HAP-1 (cell line): ENCODE data around the gene NOB1.
A peak's percentile ranks its signal among the peaks of the same experiment; 100 is the strongest.
"Not testable (repeated sequence)": the region's sequence is repeated elsewhere in the genome, so short reads cannot be mapped to it uniquely, and the experiment has no call there.

Experiments
- DNase-seq, 2 experiments: peaks; one replicate each; pipeline ENCODE4 v3.0.0-alpha.2; 2016 to 2020; ENCODE audit warnings: low spot score in 2 of 2
- H3K27me3 ChIP-seq: fragments of 250-450 bp; sonication (Bioruptor Pico); 2 replicates; pipeline ENCODE4 v1.5.1; 2020; ENCODE audit warnings: low read depth, mild to moderate bottlenecking, moderate library complexity
- H3K36me3 ChIP-seq: fragments of 250-450 bp; sonication (Bioruptor Pico); replicated peaks from 2 replicates; pipeline ENCODE4 v1.5.1; 2020; ENCODE audit warnings: mild to moderate bottlenecking
- H3K4me1 ChIP-seq: fragments of 250-450 bp; sonication (Bioruptor Pico); 2 replicates; pipeline ENCODE4 v1.5.1; 2020; ENCODE audit warnings: mild to moderate bottlenecking
- H3K4me3 ChIP-seq: fragments of 250-450 bp; sonication (Bioruptor Pico); 2 replicates; pipeline ENCODE4 v1.5.1; 2020; ENCODE audit warnings: mild to moderate bottlenecking, moderate library complexity
- H3K9me3 ChIP-seq: fragments of 250-450 bp; sonication (Bioruptor Pico); 2 replicates; pipeline ENCODE4 v1.5.1; 2020; ENCODE audit warnings: mild to moderate bottlenecking, moderate library complexity
- in situ Hi-C: fragments of 300-500 bp; cut with MboI; formaldehyde crosslinking; loops from 3 replicates; pipeline ENCODE4 v1.14.3; 2020; ENCODE audit warnings: low sequenced_read_pairs, inconsistent platforms, mixed read lengths

NOB1 gene

DNA sequence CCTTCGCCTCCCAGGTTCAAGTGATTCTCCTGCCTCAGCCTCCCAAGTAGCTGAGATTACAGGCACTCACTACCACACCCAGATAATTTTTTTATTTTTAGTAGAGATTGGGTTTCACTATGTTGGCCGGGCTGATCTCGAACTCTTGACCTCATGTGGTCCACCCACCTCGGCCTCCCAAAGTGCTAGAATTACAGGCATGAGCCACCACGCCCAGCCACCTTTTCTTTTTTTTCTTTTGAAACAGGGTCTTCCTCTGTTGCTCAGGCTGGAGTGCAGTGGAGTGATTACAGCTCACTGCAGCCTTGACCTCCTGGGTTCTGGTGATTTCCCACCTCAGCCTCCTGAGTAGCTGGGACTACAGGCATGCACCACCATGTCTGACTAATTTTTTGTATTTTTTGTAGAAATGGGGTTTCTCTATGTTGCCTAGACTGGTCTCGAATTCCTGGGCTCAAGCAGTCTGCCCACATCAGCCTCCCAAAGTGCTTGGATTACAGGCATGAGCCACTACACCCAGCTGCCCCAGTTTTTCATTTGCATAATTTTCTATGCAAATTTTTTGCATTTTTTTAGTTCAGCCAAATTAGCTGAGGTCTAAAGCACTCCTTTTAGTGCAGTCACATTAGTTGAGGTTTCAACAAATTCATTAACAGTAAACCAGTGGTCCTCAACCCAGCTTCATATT is 18.7 kb upstream of the NOB1 start:
- in situ Hi-C loops, result no loop called here
- H3K4me1 ChIP-seq, result no peaks in the 10 kb centered on the region; the same call in 1 of the 2 replicates
- H3K36me3 ChIP-seq, result no peaks in the 10 kb centered on the region
- H3K27me3 ChIP-seq, result no peaks in the 10 kb centered on the region
- H3K9me3 ChIP-seq, result peaks cover 2% of the 10 kb centered on the region; the same call in 1 of the 2 replicates
- DNase-seq, result no peak
- no peak overlapping the region for H3K4me3 ChIP-seq

- Histone ChIP-seq H3K9me3 (peaks cover 2% of the 10 kb centered on the region; the same call in 1 of the 2 replicates), H3K4me1 (no peaks in the 10 kb centered on the region; the same call in 1 of the 2 replicates), H3K27me3 (no peaks in the 10 kb centered on the region), H3K36me3 (no peaks in the 10 kb centered on the region), H3K4me3 (no peak overlapping the region)
- DNase-seq, result no peak
- in situ Hi-C loops, result no loop called here
Observed at GRCh38 chr16:69771651-69771967, 16.9 kb upstream of the NOB1 start.

- no peak for DNase-seq
- Histone ChIP-seq H3K36me3 (no peaks in the 10 kb centered on the region), H3K9me3 (no peaks in the 10 kb centered on the region), H3K4me1 (no peaks in the 10 kb centered on the region), H3K27me3 (no peaks in the 10 kb centered on the region), H3K4me3 (no peak overlapping the region)
- in situ Hi-C loops, result no loop called here
Observed at GRCh38 chr16:69769404-69769803, 14.7 kb upstream of the NOB1 start.

DNA sequence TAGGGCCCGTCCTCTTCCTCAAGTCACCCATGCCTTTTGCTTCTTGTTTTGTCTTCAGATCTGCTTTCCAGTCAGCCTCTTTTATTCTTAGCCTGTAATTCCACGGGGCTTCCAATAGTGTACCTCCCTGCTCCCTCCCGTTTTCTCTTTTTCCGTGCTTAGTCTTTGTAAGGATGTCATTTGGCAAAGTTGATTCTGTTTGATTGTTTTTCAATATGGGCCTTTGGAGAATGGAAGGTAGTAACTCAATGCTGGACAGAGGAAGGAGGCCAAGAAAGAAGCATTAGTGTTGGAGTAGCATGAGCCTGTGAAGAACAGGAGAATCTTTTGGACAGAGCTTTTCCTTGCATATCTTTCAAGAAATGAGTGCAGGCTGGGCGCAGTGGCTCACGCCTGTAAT is 13.9 kb upstream of the NOB1 start:
- in situ Hi-C loops, result no loop called here
- no peak for DNase-seq
- H3K9me3 ChIP-seq, result no peaks in the 10 kb centered on the region
- H3K4me1 ChIP-seq, result no peaks in the 10 kb centered on the region
- no peaks in the 10 kb centered on the region for H3K36me3 ChIP-seq
- H3K27me3 ChIP-seq, result no peaks in the 10 kb centered on the region
- H3K4me3 ChIP-seq, result no peak overlapping the region

GRCh38 chr16:69767459-69768229 is 12.9 kb upstream of the NOB1 start:
- H3K9me3 ChIP-seq, result no peaks in the 10 kb centered on the region
- DNase-seq, result no peak
- no peaks in the 10 kb centered on the region for H3K36me3 ChIP-seq
- no peaks in the 10 kb centered on the region; the same call in 1 of the 2 replicates for H3K4me1 ChIP-seq
- H3K4me3 ChIP-seq, result no peak overlapping the region
- in situ Hi-C loops, result no loop called here
- H3K27me3 ChIP-seq, result no peaks in the 10 kb centered on the region

DNA sequence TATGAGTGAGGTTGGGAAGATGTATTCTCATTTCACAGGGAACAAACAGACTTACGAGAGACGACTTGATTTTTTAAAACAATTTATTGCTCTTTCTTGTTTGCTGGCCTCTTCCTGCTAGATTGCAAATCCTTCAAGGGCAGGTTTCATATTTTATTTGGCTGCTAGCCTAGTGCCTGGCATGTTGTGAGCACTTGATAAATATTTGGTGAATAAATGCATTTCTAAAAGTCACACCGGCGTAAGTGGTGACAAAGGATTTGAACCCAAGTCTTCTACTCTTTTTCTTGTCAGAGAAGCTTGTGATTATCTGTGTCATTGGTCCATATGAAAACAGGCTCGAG is 8.8 kb upstream of the NOB1 start:
- in situ Hi-C loops, result no loop called here

GRCh38 chr16:69762814-69763598 is 8.3 kb upstream of the NOB1 start:
- Histone ChIP-seq H3K9me3 (no peaks in the 10 kb centered on the region), H3K36me3 (no peaks in the 10 kb centered on the region), H3K4me3 (peak overlapping the region; percentile 74), H3K27me3 (no peaks in the 10 kb centered on the region), H3K4me1 (peaks cover 4% of the 10 kb centered on the region)
- in situ Hi-C loops, result no loop called here
- no peak for DNase-seq

More for the DNA sequence above, 8.8 kb upstream of the NOB1 start:
- Histone ChIP-seq H3K9me3 (no peaks in the 10 kb centered on the region), H3K4me3 (no peak overlapping the region; the same call in 1 of the 2 replicates), H3K27me3 (no peaks in the 10 kb centered on the region), H3K4me1 (peaks cover 4% of the 10 kb centered on the region), H3K36me3 (no peaks in the 10 kb centered on the region)
- no peak for DNase-seq

- in situ Hi-C loops, result no loop called here
- peaks cover 4% of the 10 kb centered on the region for H3K4me1 ChIP-seq
- no peaks in the 10 kb centered on the region for H3K36me3 ChIP-seq
- H3K4me3 ChIP-seq, result peak within 1 kb of the TSS; percentile 74
- peak; percentile 68 to 85 for DNase-seq
- H3K9me3 ChIP-seq, result no peaks in the 10 kb centered on the region
- no peaks in the 10 kb centered on the region for H3K27me3 ChIP-seq
Observed at GRCh38 chr16:69761983-69762813, 7.5 kb upstream of the NOB1 start, which contains the start of gene WWP2. TSS of gene WWP2 (plus strand) at chr16:69762332. CDS start at chr16:69787011, 24,679 bp downstream.

- H3K4me3 ChIP-seq, H3K9me3 ChIP-seq, DNase-seq, H3K4me1 ChIP-seq, H3K27me3 ChIP-seq, in situ Hi-C loops: not testable (repeated sequence)
- peaks cover 11% of the 10 kb centered on the region for H3K36me3 ChIP-seq
Observed at GRCh38 chr16:69757375-69757774, 2.6 kb upstream of the NOB1 start.

- in situ Hi-C loops, result no loop called here
- no peaks in the 10 kb centered on the region for H3K9me3 ChIP-seq
- H3K36me3 ChIP-seq, result peaks cover 18% of the 10 kb centered on the region
- H3K4me3 ChIP-seq, result no peak overlapping the region
- no peak for DNase-seq
- H3K27me3 ChIP-seq, result no peaks in the 10 kb centered on the region
- H3K4me1 ChIP-seq, result peaks cover 3% of the 10 kb centered on the region
Observed at GRCh38 chr16:69756705-69757104, 2.0 kb upstream of the NOB1 start.

DNA sequence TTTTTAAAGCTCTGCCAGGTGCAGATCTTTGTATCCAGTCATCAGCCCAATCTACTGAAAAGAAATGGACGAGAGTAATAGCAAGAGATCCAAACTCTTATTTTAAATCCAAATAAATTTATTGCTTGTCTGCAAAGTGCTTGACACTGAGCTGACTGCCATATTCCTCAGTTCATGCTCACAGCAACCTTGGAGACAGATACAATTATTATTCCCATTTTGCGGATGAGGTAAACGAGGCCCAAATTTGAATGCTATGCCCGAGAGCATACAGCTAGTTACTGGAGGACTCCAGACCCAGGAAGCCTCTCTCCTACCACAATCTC is 620 bp downstream of the NOB1 start:
- H3K4me3 ChIP-seq, result peak overlapping the region; percentile 97
- peaks cover 2% of the 10 kb centered on the region; the same call in 1 of the 2 replicates for H3K4me1 ChIP-seq
- peaks cover 42% of the 10 kb centered on the region for H3K36me3 ChIP-seq
- in situ Hi-C loops, result no loop called here
- no peaks in the 10 kb centered on the region for H3K27me3 ChIP-seq
- no peak for DNase-seq
- no peaks in the 10 kb centered on the region for H3K9me3 ChIP-seq

- peaks cover 2% of the 10 kb centered on the region; the same call in 1 of the 2 replicates for H3K4me1 ChIP-seq
- H3K27me3 ChIP-seq, result no peaks in the 10 kb centered on the region
- DNase-seq, result no peak
- H3K36me3 ChIP-seq, result peaks cover 91% of the 10 kb centered on the region
- no peaks in the 10 kb centered on the region for H3K9me3 ChIP-seq
- in situ Hi-C loops, result no loop called here
- no peak overlapping the region for H3K4me3 ChIP-seq
Observed at GRCh38 chr16:69748694-69749345, 5.9 kb downstream of the NOB1 start.

GRCh38 chr16:69747115-69747514 is 7.6 kb downstream of the NOB1 start:
- H3K9me3 ChIP-seq, result no peaks in the 10 kb centered on the region
- DNase-seq, result no peak
- H3K4me3 ChIP-seq, result no peak overlapping the region
- no peaks in the 10 kb centered on the region for H3K27me3 ChIP-seq
- H3K36me3 ChIP-seq, result peaks cover 95% of the 10 kb centered on the region
- in situ Hi-C loops, result no loop called here
- H3K4me1 ChIP-seq, result peaks cover under 1% of the 10 kb centered on the region
